Measurements from ENCODE around the gene DACT3. TPM values are rescaled to one million over a fixed set of nuclear protein-coding genes. Genes with fewer than 3 reads are reported as not detected.
A peak's percentile ranks its signal among the peaks of the same experiment; 100 is the strongest.

DACT3 gene
- polyA plus RNA-seq, 1 of the 3 experiments (the other 2 are of a cell fraction), result 9.5 TPM

- Histone ChIP-seq H3F3A (replicated peaks; ENCODE audit: insufficient read depth) (peaks cover 7% of the 10 kb centered on the region), H2AFZ (ENCODE audit: low read depth) (no peak overlapping the region), H3K9me3 (no peaks in the 10 kb centered on the region), H3K4me1 (ENCODE audit: control insufficient read depth in 1 of 2, insufficient read depth in 2 of 2, low read depth in 1 of 2, low read length in 1 of 2) (peaks cover 0 to 36% of the 10 kb centered on the region in 2 experiments; a peak in 3 of 4 replicates), H3K9ac (no peak overlapping the region), H3K79me2 (ENCODE audit: insufficient read depth) (no peaks in the 10 kb centered on the region), H3K9me2 (no peaks in the 10 kb centered on the region), H3K27me3 (ENCODE audit: insufficient read depth) (no peaks in the 10 kb centered on the region), H4K20me1 (ENCODE audit: insufficient read depth) (no peaks in the 10 kb centered on the region), H3K27ac (ENCODE audit: low read depth in 2 of 2, low read length in 1 of 2) (no peak overlapping the region), H3K36me3 (replicated peaks in 1 of 2; ENCODE audit: control insufficient read depth in 1 of 2, insufficient read depth in 2 of 2, low read length in 1 of 2) (peaks cover 0 to under 1% of the 10 kb centered on the region in 2 experiments), H3K4me2 (no peak overlapping the region), H3K4me3 (ENCODE audit: low read depth in 2 of 2, low read length in 1 of 2) (no peak overlapping the region)
- ChIA-PET CTCF (interaction anchor here (1.5 to 23.7 kb wide), 7 partner anchors 13 to 151 kb away, joined by 3 to 471 read pairs (median 12); partner anchors contain the start of genes CALM3 and DACT3), POLR2A (interaction anchor here (1.1 to 2.8 kb wide), 2 partner anchors 15 kb away, joined by 3 to 40 read pairs; no protein-coding TSS in a partner anchor)
- WGBS (ENCODE audit: low lambda C conversion rate), result 76% methylated on average over 10 of the region's 10 CpGs
- no peak for DNase-seq
- TF ChIP-seq FOSL2 (IDR thresholded peaks at IDR 0.05; ENCODE audit: borderline replicate concordance, low read depth) (no peak), GABPA (IDR thresholded peaks at IDR 0.05; ENCODE audit: low read depth) (no peak), EZH2phosphoT487 (IDR thresholded peaks at IDR 0.05; ENCODE audit: borderline replicate concordance, low read depth) (no peak), NFIC (IDR thresholded peaks at IDR 0.05; ENCODE audit: borderline replicate concordance) (no peak)
Observed at GRCh38 chr19:46615966-46616365, 45.0 kb downstream of the DACT3 start.

- Histone ChIP-seq H4K20me1 (ENCODE audit: insufficient read depth) (no peaks in the 10 kb centered on the region), H3K36me3 (replicated peaks in 1 of 2; ENCODE audit: control insufficient read depth in 1 of 2, insufficient read depth in 2 of 2, low read length in 1 of 2) (peaks cover 2 to 16% of the 10 kb centered on the region in 2 experiments), H3K9me2 (no peaks in the 10 kb centered on the region), H3F3A (replicated peaks; ENCODE audit: insufficient read depth) (peaks cover 7% of the 10 kb centered on the region), H3K27ac (ENCODE audit: low read depth in 2 of 2, low read length in 1 of 2) (peak overlapping the region in 1 of 2 experiments; percentile 31; a peak in 1 of 4 replicates), H3K9me3 (no peaks in the 10 kb centered on the region), H2AFZ (ENCODE audit: low read depth) (no peak overlapping the region), H3K27me3 (ENCODE audit: insufficient read depth) (no peaks in the 10 kb centered on the region), H3K79me2 (ENCODE audit: insufficient read depth) (no peaks in the 10 kb centered on the region), H3K4me1 (ENCODE audit: control insufficient read depth in 1 of 2, insufficient read depth in 2 of 2, low read depth in 1 of 2, low read length in 1 of 2) (peaks cover 0 to 28% of the 10 kb centered on the region in 2 experiments; a peak in 2 of 4 replicates), H3K4me3 (ENCODE audit: low read depth in 2 of 2, low read length in 1 of 2) (peak overlapping the region in 1 of 2 experiments; percentile 8; a peak in 1 of 4 replicates), H3K9ac (no peak overlapping the region), H3K4me2 (no peak overlapping the region)
- DNase-seq, result peak; percentile 91
- WGBS (ENCODE audit: low lambda C conversion rate), result 16% methylated on average over 10 of the region's 12 CpGs
- peak; percentile 92 for TF ChIP-seq SMC3 (IDR thresholded peaks at IDR 0.05; ENCODE audit: low read depth, low read length)
- TF ChIP-seq GABPA (IDR thresholded peaks at IDR 0.05; ENCODE audit: low read depth), result no peak
- TF ChIP-seq CTCF (IDR thresholded peaks at IDR 0.05), result peak; percentile 84
- TF ChIP-seq TEAD4 (IDR thresholded peaks at IDR 0.05; ENCODE audit: borderline replicate concordance, insufficient read depth), result no peak
- TF ChIP-seq RXRA (IDR thresholded peaks at IDR 0.05; ENCODE audit: borderline replicate concordance, low read depth), result no peak
- TF ChIP-seq TAF1 (IDR thresholded peaks at IDR 0.05; ENCODE audit: borderline replicate concordance, low read depth, low read length), result 0 out of 2 replicates have a peak, but pooled peaks have one; percentile 18
- no peak for TF ChIP-seq TCF12 (IDR thresholded peaks at IDR 0.05)
- peak; percentile 92 for TF ChIP-seq RAD21 (IDR thresholded peaks at IDR 0.05; ENCODE audit: low read length)
- TF ChIP-seq JUND (IDR thresholded peaks at IDR 0.05), result no peak
- no peak for TF ChIP-seq USF2 (IDR thresholded peaks at IDR 0.05; ENCODE audit: borderline replicate concordance, low read depth, low read length)
- ChIA-PET POLR2A (interaction anchor here (0.9 to 1.8 kb wide), 7 partner anchors 9 to 48 kb away, joined by 3 to 10 read pairs (median 4); partner anchors contain the start of genes CALM3, DACT3 and GNG8), CTCF (interaction anchor here (0.6 to 23.7 kb wide), 37 partner anchors 11 to 870 kb away, joined by 3 to 471 read pairs (median 4); partner anchors contain the start of genes CALM3, DACT3, FKRP and KPTN)
Observed at GRCh38 chr19:46614114-46614722, 46.8 kb downstream of the DACT3 start.

Measured in SK-N-SH (cell line).